Measurements from ENCODE around the gene TRABD2B. TPM values are rescaled to one million over a fixed set of nuclear protein-coding genes. Genes with fewer than 3 reads are reported as not detected.

Gene TRABD2B
- total RNA-seq, 1 donor from 2014 or later: 11.2 TPM

- no peak for DNase-seq (ENCODE audit: low spot score)
Measured at GRCh38 chr1:47774986-47775834, 222.0 kb downstream of the TRABD2B start.

- DNase-seq (ENCODE audit: low spot score): no peak
Measured at GRCh38 chr1:47772960-47773682, 224.1 kb downstream of the TRABD2B start.

- DNase-seq (ENCODE audit: low spot score): no peak
Measured at GRCh38 chr1:47772281-47772680, 224.9 kb downstream of the TRABD2B start.

GRCh38 chr1:47771751-47772150 is 225.4 kb downstream of the TRABD2B start:
- DNase-seq (ENCODE audit: low spot score): no peak

- no peak for DNase-seq (ENCODE audit: low spot score)
Measured at GRCh38 chr1:47769983-47770382, 227.2 kb downstream of the TRABD2B start.

GRCh38 chr1:47769295-47769694 is 227.9 kb downstream of the TRABD2B start:
- DNase-seq (ENCODE audit: low spot score): no peak

- DNase-seq (ENCODE audit: low spot score): no peak
Measured at GRCh38 chr1:47767741-47768100, 229.5 kb downstream of the TRABD2B start.

GRCh38 chr1:47766832-47767740 is 230.1 kb downstream of the TRABD2B start:
- no peak for DNase-seq (ENCODE audit: low spot score)

- DNase-seq (ENCODE audit: low spot score): no peak
Measured at GRCh38 chr1:47765742-47766485, 231.3 kb downstream of the TRABD2B start.

- DNase-seq (ENCODE audit: low spot score): no peak
Measured at GRCh38 chr1:47765236-47765635, 231.9 kb downstream of the TRABD2B start.

- DNase-seq (ENCODE audit: low spot score): no peak
Measured at GRCh38 chr1:47764461-47765046, 232.6 kb downstream of the TRABD2B start.

- peak; percentile 16 for DNase-seq (ENCODE audit: low spot score)
Measured at GRCh38 chr1:47763591-47764171, 233.5 kb downstream of the TRABD2B start.

- DNase-seq (ENCODE audit: low spot score): no peak
Measured at GRCh38 chr1:47761974-47762373, 235.2 kb downstream of the TRABD2B start.

- no peak for DNase-seq (ENCODE audit: low spot score)
Measured at GRCh38 chr1:47761201-47761930, 235.8 kb downstream of the TRABD2B start.

GRCh38 chr1:47759936-47760629 is 237.1 kb downstream of the TRABD2B start:
- no peak for DNase-seq (ENCODE audit: low spot score)

GRCh38 chr1:47759251-47759935 is 237.8 kb downstream of the TRABD2B start:
- no peak for DNase-seq (ENCODE audit: low spot score)

GRCh38 chr1:47758341-47759250 is 238.6 kb downstream of the TRABD2B start:
- no peak for DNase-seq (ENCODE audit: low spot score)

Data from mucosa of gallbladder (tissue), 1 donor.